GM12874 (cell line): ENCODE results near the gene CHFR.

Source experiments
- CTCF ChIP-seq: IDR thresholded peaks from 2 replicates; pipeline ENCODE4 v1.5.1; 2011; ENCODE audit warnings: low read depth, mild to moderate bottlenecking, control low read depth, low read length, moderate library complexity; ENCODE audit not compliant: insufficient read depth

CHFR gene

GRCh38 chr12:132806857-132807256 lies 80.5 kb downstream of the CHFR start:
- TF ChIP-seq CTCF: no peak

DNA sequence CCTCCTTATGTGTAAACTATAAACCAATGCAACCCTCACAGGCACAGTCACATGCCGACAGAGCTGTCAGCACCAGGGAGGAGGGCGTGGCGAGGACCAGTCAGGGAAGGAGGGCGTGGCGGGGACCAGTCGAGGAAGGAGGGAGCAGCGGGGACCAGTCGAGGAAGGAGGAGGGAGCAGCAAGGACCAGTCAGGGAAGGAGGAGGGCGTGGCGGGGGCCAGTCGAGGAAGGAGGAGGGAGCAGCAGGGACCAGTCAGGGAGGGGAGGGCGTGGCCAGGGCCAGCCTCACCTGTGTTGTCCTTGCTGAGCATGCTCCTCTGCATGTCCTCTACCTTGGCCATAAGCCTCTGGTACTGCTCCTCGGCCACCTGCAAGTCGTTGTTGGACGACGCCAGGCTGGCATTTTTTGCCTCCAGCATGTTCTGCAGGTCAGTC lies 83.0 kb downstream of the CHFR start:
- TF ChIP-seq CTCF: no peak

- TF ChIP-seq CTCF: no peak
Observed at GRCh38 chr12:132803888-132804287, 83.5 kb downstream of the CHFR start.

DNA sequence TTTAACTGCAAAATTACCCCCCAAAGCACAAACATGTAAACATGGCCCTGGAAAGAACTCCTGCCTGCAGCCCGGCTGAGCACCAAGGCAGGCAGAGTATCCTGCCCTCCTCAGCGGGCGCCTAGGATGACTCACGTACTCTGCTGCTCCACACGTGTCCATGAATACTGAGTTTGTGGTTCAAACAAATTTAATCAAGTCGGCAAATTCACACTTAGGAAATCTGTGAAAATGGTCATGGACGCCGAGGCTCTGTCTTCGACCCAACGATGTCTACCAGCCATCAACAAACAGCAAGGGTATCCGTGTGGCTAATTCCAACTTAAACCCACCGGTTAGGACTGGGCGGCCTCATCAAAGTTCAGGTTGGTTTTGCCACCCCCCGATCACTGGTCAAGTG lies 84.3 kb downstream of the CHFR start:
- TF ChIP-seq CTCF: no peak

DNA sequence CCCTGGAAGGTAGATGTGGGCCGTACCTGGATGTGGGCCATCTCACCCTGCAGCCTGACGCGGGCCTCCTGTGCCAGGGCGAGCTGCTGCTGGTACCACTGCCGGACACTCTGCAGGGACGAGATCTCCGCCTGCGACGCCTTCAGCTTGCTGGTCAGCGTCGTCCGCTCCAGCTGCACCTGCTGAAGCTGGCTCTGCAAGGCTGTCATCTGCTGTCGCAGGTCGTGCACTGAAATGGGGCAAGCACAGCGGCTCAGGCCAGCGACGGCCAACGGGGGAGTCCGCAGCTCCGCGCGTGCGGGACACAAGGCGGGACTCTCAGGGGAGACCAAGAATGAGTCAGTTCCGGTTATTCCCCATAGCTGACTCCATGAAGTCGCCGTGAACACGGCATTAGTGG lies 85.7 kb downstream of the CHFR start:
- TF ChIP-seq CTCF: no peak

GRCh38 chr12:132798836-132799235 lies 88.6 kb downstream of the CHFR start:
- no peak for TF ChIP-seq CTCF

- TF ChIP-seq CTCF: no peak
Observed at GRCh38 chr12:132797820-132798570, 89.4 kb downstream of the CHFR start.
